HepG2 (cell line): ENCODE data around the gene MYCBP2. TPM values are rescaled to one million over a fixed set of nuclear protein-coding genes. Genes with fewer than 3 reads are reported as not detected.
"Not testable (repeated sequence)": the region's sequence is repeated elsewhere in the genome, so short reads cannot be mapped to it uniquely, and the experiment has no call there.

Experiments
- ATAC-seq: fragments of 200-7000 bp; cut with Tn5 transposase; 3 replicates; pipeline ENCODE4 v1.9.1; 2020; ENCODE audit warnings: mild to moderate bottlenecking, moderate library complexity
- BruUV-seq: library from RNA; stranded (reverse); fragments of 400-500 nt; replicated peaks from 2 replicates; lab custom pipeline; 2021; lab: Mats Ljungman, UMichigan
- CTCF ChIA-PET: fragments of 300-600 bp; formaldehyde crosslinking; extraction: SDS; loops from one replicate; lab custom pipeline; 2021; ENCODE audit warnings: low total read pairs, inconsistent platforms, low intra/inter-chr PET ratio; lab: Yijun Ruan, JAX
- POLR2A ChIA-PET: fragments of 350-600 bp; sonication (Branson Sonifier 250); formaldehyde crosslinking; loops from one replicate; lab custom pipeline; 2020; ENCODE audit warnings: antibody characterized with exemption, inconsistent platforms; lab: Yijun Ruan, JAX
- DNase-seq: peaks from one replicate; pipeline ENCODE4 v3.0.0-alpha.2; 2015; ENCODE audit warnings: low spot score
- FAIRE-seq: peaks from 3 replicates; lab custom pipeline; 2011; peaks lifted over from hg19 to GRCh38; lab: Jason Lieb, UNC
- H2AFZ ChIP-seq: one replicate; pipeline ENCODE4 v1.6.1; 2011; ENCODE audit warnings: low read length, inconsistent platforms
- H3K27ac ChIP-seq: fragments of 300-600 bp; 3 replicates; pipeline ENCODE4 v1.8.0; 2011; ENCODE audit warnings: mixed run types, mild to moderate bottlenecking, mixed read lengths, low read length, inconsistent platforms; ENCODE audit not compliant: insufficient read depth; ENCODE audit errors: extremely low read length
- H3K27me3 ChIP-seq, 2 experiments: fragments of 200-600 bp in 1 of 2; 2 replicates in 1 of 2; 3 replicates in 1 of 2; pipeline versions ENCODE4 v1.6.0 to v1.8.0; 2011; ENCODE audit warnings: low read length in 2 of 2, mild to moderate bottlenecking in 2 of 2, moderate library complexity in 2 of 2, inconsistent platforms in 1 of 2; ENCODE audit not compliant: insufficient read depth in 2 of 2, control insufficient read depth in 1 of 2
- H3K36me3 ChIP-seq, 2 experiments: fragments of 200-600 bp in 1 of 2; replicated peaks in 1 of 2; 2 replicates in 1 of 2; 3 replicates in 1 of 2; pipeline versions ENCODE4 v1.5.1 to v1.8.0; 2011; ENCODE audit warnings: low read length in 2 of 2, inconsistent platforms in 1 of 2; ENCODE audit not compliant: insufficient read depth in 2 of 2, control insufficient read depth in 1 of 2
- H3K4me1 ChIP-seq: 2 replicates; pipeline ENCODE4 v1.5.1; 2012; ENCODE audit warnings: low read length, inconsistent platforms; ENCODE audit not compliant: insufficient read depth
- H3K4me2 ChIP-seq: 2 replicates; pipeline ENCODE4 v1.6.0; 2011; ENCODE audit warnings: low read depth, low read length, inconsistent platforms
- H3K4me3 ChIP-seq, 3 experiments: fragments of 200-600 bp in 1 of 3; sonication (generic), shearing (Covaris generic) in 1 of 3; replicated peaks in 1 of 3; 2 replicates each; pipeline ENCODE4 v1.5.1; 2011 to 2016; ENCODE audit warnings: low read length in 3 of 3, inconsistent platforms in 2 of 3, low read depth in 2 of 3, mild to moderate bottlenecking in 2 of 3, control low read depth in 1 of 3, mixed read lengths in 1 of 3; ENCODE audit not compliant: insufficient read depth in 1 of 3
- H3K79me2 ChIP-seq: one replicate; pipeline ENCODE4 v1.6.1; 2011; ENCODE audit warnings: low read length, inconsistent platforms; ENCODE audit not compliant: insufficient read depth
- H3K9ac ChIP-seq: 2 replicates; pipeline ENCODE4 v1.6.0; 2011; ENCODE audit warnings: mild to moderate bottlenecking, low read depth, low read length, inconsistent platforms; ENCODE audit not compliant: insufficient read depth
- H3K9me3 ChIP-seq: 2 replicates; pipeline ENCODE4 v1.5.1; 2012; ENCODE audit warnings: mild to moderate bottlenecking, low read length
- H4K20me1 ChIP-seq: 2 replicates; pipeline ENCODE4 v1.6.0; 2011; ENCODE audit warnings: inconsistent platforms, mild to moderate bottlenecking, low read length, moderate library complexity; ENCODE audit not compliant: insufficient read depth
- BRCA1 ChIP-seq: sonication (generic); formaldehyde crosslinking; IDR thresholded peaks from 2 replicates; pipeline ENCODE4 v1.4.0; 2020; ENCODE audit warnings: missing genetic modification reagents
- FOSL1 ChIP-seq: sonication (generic); formaldehyde crosslinking; IDR thresholded peaks from 2 replicates; pipeline ENCODE4 v1.9.0; 2021; ENCODE audit warnings: missing genetic modification reagents, borderline replicate concordance
- FOXA1 ChIP-seq, 2 experiments: fragments of 450-650 bp in 1 of 2; sonication (generic) in 1 of 2; formaldehyde crosslinking in 1 of 2; IDR thresholded peaks; 2 replicates each; pipeline versions ENCODE4 v1.4.0 to v1.6.1; 2016 to 2020; ENCODE audit warnings: missing genetic modification reagents in 1 of 2
- SETDB1 ChIP-seq: sonication (generic); formaldehyde crosslinking; IDR thresholded peaks from 2 replicates; pipeline ENCODE4 v1.5.1; 2020; ENCODE audit warnings: missing genetic modification reagents, mild to moderate bottlenecking, borderline replicate concordance
- SUZ12 ChIP-seq: fragments of 150-350 bp; IDR thresholded peaks from 2 replicates; pipeline ENCODE4 v1.6.1; 2014; ENCODE audit warnings: low read depth, low read length
- ZFP37 ChIP-seq: sonication (generic); formaldehyde crosslinking; IDR thresholded peaks from 2 replicates; pipeline ENCODE4 v1.4.0; 2020; ENCODE audit warnings: missing genetic modification reagents, borderline replicate concordance
- ZNF121 ChIP-seq: sonication (generic); formaldehyde crosslinking; IDR thresholded peaks from 2 replicates; pipeline ENCODE4 v1.5.0; 2020; ENCODE audit warnings: mild to moderate bottlenecking, missing genetic modification reagents
- ZNF570 ChIP-seq: sonication (generic); formaldehyde crosslinking; IDR thresholded peaks from 2 replicates; pipeline ENCODE4 v1.4.0; 2020; ENCODE audit warnings: mild to moderate bottlenecking, missing genetic modification reagents, borderline replicate concordance
- ZNF790 ChIP-seq: sonication (generic); formaldehyde crosslinking; IDR thresholded peaks from 2 replicates; pipeline ENCODE4 v1.8.0; 2022; ENCODE audit warnings: missing genetic modification reagents, mild to moderate bottlenecking, borderline replicate concordance
- WGBS: methylation state at CpG from one replicate; pipeline ENCODE4 v1.1.6; 2017; ENCODE audit warnings: low lambda C conversion rate; 5-methylcytosine and 5-hydroxymethylcytosine counted together
- in situ Hi-C: cut with HindIII; loops from 2 replicates; pipeline ENCODE4 v1.10.0; 2017; ENCODE audit warnings: low pct_unique_long_range_greater_than_20kb; ENCODE audit not compliant: extremely low pct_ligation_motif_present
- intact Hi-C: fragments of 100-400 bp; cut with micrococcal nuclease; formaldehyde crosslinking; loops from one replicate; pipeline ENCODE4 v1.10.0; 2022; ENCODE audit not compliant: unreplicated experiment
- polyA plus RNA-seq, 8 experiments: library from polyadenylated mRNA; depleted of rRNA in 3 of 8; stranded (reverse) in 7 of 8; unstranded in 1 of 8; fragments of >200 nt; fragmentation: Illumina TruSeq in 4 of 8; extraction: Trizol in 4 of 8; gene quantifications; 2 replicates each; pipeline versions ENCODE4 v1.2.1 to v1.2.3, GENCODE V29; 2011 to 2016; ENCODE audit warnings: low read depth in 4 of 8, missing spikeins in 1 of 8, mixed read lengths in 1 of 8; ENCODE audit not compliant: insufficient read depth in 1 of 8
- total RNA-seq, 5 experiments: library from RNA; depleted of rRNA; stranded (reverse); fragments of >200 nt; fragmentation: Illumina TruSeq; extraction: Trizol; gene quantifications; 2 replicates each; pipeline ENCODE4 v1.2.3, GENCODE V29; 2016; ENCODE audit warnings: low read depth in 1 of 5
- TF ChIP-seq, protein P1 (sequence below): IDR thresholded peaks from 2 replicates; pipeline ENCODE4 v1.6.1; 2016; ENCODE audit warnings: mild to moderate bottlenecking, missing biosample characterization, missing genetic modification reagents
- TF ChIP-seq, protein P2 (sequence below), 2 experiments: sonication (generic) in 1 of 2; formaldehyde crosslinking in 1 of 2; IDR thresholded peaks; 2 replicates each; pipeline versions ENCODE4 v1.6.1 to v1.9.0; 2014 to 2022; ENCODE audit warnings: antibody characterized with exemption in 1 of 2, borderline replicate concordance in 1 of 2, inconsistent platforms in 1 of 2, low read depth in 1 of 2, missing genetic modification reagents in 1 of 2

MYCBP2 gene
- total and polyA plus RNA-seq, 2 of the 13 experiments (the other 11 are each of a cell fraction or from before 2014, with no cell fraction given) = 16.3 to 35.3 TPM

DNA sequence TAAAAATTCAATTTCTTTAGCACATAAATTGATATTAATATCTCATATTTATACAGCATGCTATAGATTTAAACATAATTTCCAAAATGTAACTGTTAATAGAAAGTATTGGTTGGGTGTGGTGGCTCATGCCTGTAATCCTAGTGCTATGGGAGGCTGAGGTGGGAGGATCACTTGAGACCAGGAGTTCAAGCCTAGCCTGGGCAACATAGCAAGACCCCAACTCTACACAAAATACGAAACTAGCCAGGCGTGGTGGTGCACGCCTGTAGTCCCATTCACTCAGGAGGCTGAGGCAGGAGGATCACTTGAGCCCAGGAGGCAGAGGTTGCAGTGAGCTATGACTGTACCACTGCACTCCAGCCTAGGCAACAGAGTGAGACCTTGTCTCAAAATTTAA lies 20.5 kb upstream of the MYCBP2 start:
- BruUV-seq, in situ Hi-C loops, H2AFZ ChIP-seq, H3K9me3 ChIP-seq, H3K4me1 ChIP-seq, H4K20me1 ChIP-seq, intact Hi-C loops, H3K9ac ChIP-seq, CTCF ChIA-PET, FAIRE-seq, H3K79me2 ChIP-seq, H3K27me3 ChIP-seq, DNase-seq, H3K4me3 ChIP-seq: not testable (repeated sequence)
- peak; percentile 69; the same call in 1 of the 2 replicates for TF ChIP-seq ZNF121 (CRISPR knock-in tag)
- TF ChIP-seq, all 625 proteins: peak for 1; not testable (repeated sequence) for 624
- H3K4me2 ChIP-seq, H3K27ac ChIP-seq, POLR2A ChIA-PET, ATAC-seq, H3K36me3 ChIP-seq: not testable (repeated sequence)
- 0% methylated on average over 3 of the region's 3 CpGs for WGBS

DNA sequence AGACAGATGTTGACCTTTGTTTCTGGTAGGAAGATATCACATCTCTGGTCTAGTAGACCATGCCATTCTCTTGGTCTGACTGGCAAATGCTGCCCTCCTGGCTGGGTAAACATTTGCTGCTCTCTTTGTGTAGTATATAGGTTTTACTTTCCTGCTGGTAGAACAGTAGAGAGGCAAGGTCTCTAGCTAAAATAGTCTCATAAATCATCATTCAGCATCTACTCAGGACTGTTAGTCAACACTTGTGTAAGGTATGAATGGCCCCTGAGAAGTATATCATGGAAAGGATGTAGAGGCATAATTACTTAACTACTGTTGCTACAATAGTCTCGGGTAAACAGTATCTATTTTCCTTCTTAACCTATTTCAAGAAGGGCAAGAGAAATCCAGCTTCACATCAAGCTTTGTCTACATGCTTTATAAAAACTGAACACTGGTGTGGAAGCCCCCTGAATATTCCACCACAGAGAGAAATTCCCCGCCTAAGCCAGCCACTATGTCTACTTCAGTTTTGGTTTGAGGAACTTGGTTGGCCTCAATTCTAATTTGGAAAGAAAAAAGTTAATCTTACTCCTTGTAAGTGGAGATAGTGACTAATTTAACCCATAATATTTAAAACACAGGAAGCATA lies 18.4 kb upstream of the MYCBP2 start:
- intact Hi-C loops (no loop called here), in situ Hi-C loops (no loop called here)
- DNase-seq = no peak
- no peaks in the 10 kb centered on the region for H3K79me2 ChIP-seq
- H3K9me3 ChIP-seq = no peaks in the 10 kb centered on the region
- CTCF ChIA-PET = no interaction called here
- no peaks in the 10 kb centered on the region for H3K4me1 ChIP-seq
- 0% methylated on average over 2 of the region's 2 CpGs for WGBS
- H3K9ac ChIP-seq = no peak overlapping the region
- H3K27ac ChIP-seq = no peak overlapping the region
- H3K4me2 ChIP-seq = no peak overlapping the region
- no peak overlapping the region for H3K4me3 ChIP-seq
- no peak for FAIRE-seq
- no TSS peak for BruUV-seq
- 0 out of 5 replicates have a peak, but pooled peaks cover 0 to 4% of the 10 kb centered on the region in 2 experiments for H3K27me3 ChIP-seq
- no peak for ATAC-seq
- H4K20me1 ChIP-seq = no peaks in the 10 kb centered on the region
- POLR2A ChIA-PET = no interaction called here
- no peak overlapping the region for H2AFZ ChIP-seq
- no peaks in the 10 kb centered on the region for H3K36me3 ChIP-seq
- TF ChIP-seq ZNF570 (CRISPR knock-in tag) (no peak), SETDB1 (CRISPR knock-in tag) (no peak), ZFP37 (CRISPR knock-in tag) (no peak), FOSL1 (CRISPR knock-in tag) (no peak), FOXA1 (IDR thresholded peaks at IDR 0.05) (no peak), FOXA1 (CRISPR knock-in tag; IDR thresholded peaks at IDR 0.05) (no peak), SUZ12 (no peak), BRCA1 (CRISPR knock-in tag) (no peak), ZNF790 (CRISPR knock-in tag) (no peak)
- TF ChIP-seq, protein P1, sequence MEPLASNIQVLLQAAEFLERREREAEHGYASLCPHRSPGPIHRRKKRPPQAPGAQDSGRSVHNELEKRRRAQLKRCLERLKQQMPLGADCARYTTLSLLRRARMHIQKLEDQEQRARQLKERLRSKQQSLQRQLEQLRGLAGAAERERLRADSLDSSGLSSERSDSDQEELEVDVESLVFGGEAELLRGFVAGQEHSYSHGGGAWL = no peak
- TF ChIP-seq, protein P2, sequence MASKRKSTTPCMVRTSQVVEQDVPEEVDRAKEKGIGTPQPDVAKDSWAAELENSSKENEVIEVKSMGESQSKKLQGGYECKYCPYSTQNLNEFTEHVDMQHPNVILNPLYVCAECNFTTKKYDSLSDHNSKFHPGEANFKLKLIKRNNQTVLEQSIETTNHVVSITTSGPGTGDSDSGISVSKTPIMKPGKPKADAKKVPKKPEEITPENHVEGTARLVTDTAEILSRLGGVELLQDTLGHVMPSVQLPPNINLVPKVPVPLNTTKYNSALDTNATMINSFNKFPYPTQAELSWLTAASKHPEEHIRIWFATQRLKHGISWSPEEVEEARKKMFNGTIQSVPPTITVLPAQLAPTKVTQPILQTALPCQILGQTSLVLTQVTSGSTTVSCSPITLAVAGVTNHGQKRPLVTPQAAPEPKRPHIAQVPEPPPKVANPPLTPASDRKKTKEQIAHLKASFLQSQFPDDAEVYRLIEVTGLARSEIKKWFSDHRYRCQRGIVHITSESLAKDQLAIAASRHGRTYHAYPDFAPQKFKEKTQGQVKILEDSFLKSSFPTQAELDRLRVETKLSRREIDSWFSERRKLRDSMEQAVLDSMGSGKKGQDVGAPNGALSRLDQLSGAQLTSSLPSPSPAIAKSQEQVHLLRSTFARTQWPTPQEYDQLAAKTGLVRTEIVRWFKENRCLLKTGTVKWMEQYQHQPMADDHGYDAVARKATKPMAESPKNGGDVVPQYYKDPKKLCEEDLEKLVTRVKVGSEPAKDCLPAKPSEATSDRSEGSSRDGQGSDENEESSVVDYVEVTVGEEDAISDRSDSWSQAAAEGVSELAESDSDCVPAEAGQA (IDR thresholded peaks at IDR 0.05; ENCODE audit: low read depth) = no peak
- TF ChIP-seq, protein P2 (CRISPR knock-in tag; IDR thresholded peaks at IDR 0.05; ENCODE audit: borderline replicate concordance) = no peak
